HCT116 (cell line): ENCODE data around the gene CCDC17.

Experiments
- ATF3 ChIP-seq: IDR thresholded peaks from 2 replicates; pipeline ENCODE4 v1.6.1; 2012
- CTCF ChIP-seq, 3 experiments: fragments of 200-600 bp in 1 of 3; sonication (generic) in 1 of 3; IDR thresholded peaks in 2 of 3; conservative IDR thresholded peaks in 1 of 3; 2 replicates each; pipeline ENCODE4 v1.5.1; 2012 to 2017; ENCODE audit warnings: low read depth in 2 of 3, low read length in 2 of 3, antibody characterized with exemption in 1 of 3, borderline replicate concordance in 1 of 3, control low read depth in 1 of 3, mild to moderate bottlenecking in 1 of 3, mixed read lengths in 1 of 3, mixed run types in 1 of 3, moderate library complexity in 1 of 3; ENCODE audit not compliant: insufficient read depth in 1 of 3
- EZH2 ChIP-seq: fragments of 200-600 bp; sonication (generic); IDR thresholded peaks from 2 replicates; pipeline ENCODE4 v1.6.1; 2017; ENCODE audit warnings: antibody characterized with exemption, mixed run types
- REST ChIP-seq: IDR thresholded peaks from 2 replicates; pipeline ENCODE4 v1.6.1; 2012; ENCODE audit warnings: low read depth
- TF ChIP-seq, protein P1 (sequence below): IDR thresholded peaks from 2 replicates; pipeline ENCODE4 v1.6.1; 2012

- TF ChIP-seq ATF3 (no peak), REST (no peak), CTCF (IDR thresholded peaks at IDR 0.05 in 2 of 3, conservative IDR thresholded peaks at IDR 0.05 in 1 of 3; ENCODE audit: borderline replicate concordance in 1 of 3, insufficient read depth in 1 of 3, low read depth in 2 of 3, low read length in 2 of 3) (no peak), EZH2 (no peak)
- TF ChIP-seq, protein P1, sequence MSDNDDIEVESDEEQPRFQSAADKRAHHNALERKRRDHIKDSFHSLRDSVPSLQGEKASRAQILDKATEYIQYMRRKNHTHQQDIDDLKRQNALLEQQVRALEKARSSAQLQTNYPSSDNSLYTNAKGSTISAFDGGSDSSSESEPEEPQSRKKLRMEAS, result no peak
Observed at GRCh38 chr1:45620588-45621500, 3.0 kb downstream of the CCDC17 start.
